ENCODE data around the gene MARK4. TPM values are rescaled to one million over a fixed set of nuclear protein-coding genes. Genes with fewer than 3 reads are reported as not detected.
"Not testable (repeated sequence)": the region's sequence is repeated elsewhere in the genome, so short reads cannot be mapped to it uniquely, and the experiment has no call there.

Gene MARK4
- polyA plus RNA-seq, 2 donors, result 11.9 to 15.9 TPM

- H3K27ac ChIP-seq (ENCODE audit: low read depth in 2 of 2, low read length in 1 of 2), result no peak overlapping the region
- H3K4me1 ChIP-seq (ENCODE audit: control insufficient read depth in 2 of 2, insufficient read depth in 2 of 2, low read length in 1 of 2), result no peaks in the 10 kb centered on the region
- WGBS, 2 donors, result 88 to 91% methylated on average over 19 of the region's 19 CpGs
Measured at GRCh38 chr19:45307361-45307760, 56.3 kb downstream of the MARK4 start.

GRCh38 chr19:45309322-45309721, 58.3 kb downstream of the MARK4 start:
- H3K27me3 ChIP-seq (ENCODE audit: control insufficient read depth in 1 of 2, insufficient read depth in 2 of 2, low read length in 2 of 2); H3K27ac ChIP-seq (ENCODE audit: low read depth in 2 of 2, low read length in 1 of 2); H3K36me3 ChIP-seq (ENCODE audit: control insufficient read depth in 2 of 2, insufficient read depth in 2 of 2, low read length in 1 of 2); H3K4me3 ChIP-seq (ENCODE audit: low read depth in 1 of 2, low read length in 2 of 2); H3K4me1 ChIP-seq (ENCODE audit: control insufficient read depth in 2 of 2, insufficient read depth in 2 of 2, low read length in 1 of 2); H3K9me3 ChIP-seq (ENCODE audit: control insufficient read depth in 2 of 2, insufficient read depth in 1 of 2, low read depth in 1 of 2, low read length in 1 of 2): not testable (repeated sequence)
- 92 to 95% methylated on average over 8 of the region's 8 CpGs for WGBS, 2 donors

More at GRCh38 chr19:45307361-45307760, 56.3 kb downstream of the MARK4 start:
- Histone ChIP-seq H3K36me3 (ENCODE audit: control insufficient read depth in 2 of 2, insufficient read depth in 2 of 2, low read length in 1 of 2) (no peaks in the 10 kb centered on the region), H3K9me3 (ENCODE audit: control insufficient read depth in 2 of 2, insufficient read depth in 1 of 2, low read depth in 1 of 2, low read length in 1 of 2) (no peaks in the 10 kb centered on the region), H3K4me3 (ENCODE audit: low read depth in 1 of 2, low read length in 2 of 2) (no peak overlapping the region), H3K27me3 (ENCODE audit: control insufficient read depth in 1 of 2, insufficient read depth in 2 of 2, low read length in 2 of 2) (no peaks in the 10 kb centered on the region)

GRCh38 chr19:45311621-45312020, 60.5 kb downstream of the MARK4 start:
- Histone ChIP-seq H3K4me1 (ENCODE audit: control insufficient read depth in 2 of 2, insufficient read depth in 2 of 2, low read length in 1 of 2) (no peaks in the 10 kb centered on the region), H3K9me3 (ENCODE audit: control insufficient read depth in 2 of 2, insufficient read depth in 1 of 2, low read depth in 1 of 2, low read length in 1 of 2) (no peaks in the 10 kb centered on the region), H3K27ac (ENCODE audit: low read depth in 2 of 2, low read length in 1 of 2) (no peak overlapping the region), H3K27me3 (ENCODE audit: control insufficient read depth in 1 of 2, insufficient read depth in 2 of 2, low read length in 2 of 2) (peaks cover 0 to 2% of the 10 kb centered on the region in 2 donors), H3K36me3 (ENCODE audit: control insufficient read depth in 2 of 2, insufficient read depth in 2 of 2, low read length in 1 of 2) (no peaks in the 10 kb centered on the region), H3K4me3 (ENCODE audit: low read depth in 1 of 2, low read length in 2 of 2) (no peak overlapping the region)
- WGBS, 2 donors, result 30 to 39% methylated on average over 18 of the region's 18 CpGs

GRCh38 chr19:45312285-45312684, 61.2 kb downstream of the MARK4 start:
- H3K36me3 ChIP-seq (ENCODE audit: control insufficient read depth in 2 of 2, insufficient read depth in 2 of 2, low read length in 1 of 2); H3K9me3 ChIP-seq (ENCODE audit: control insufficient read depth in 2 of 2, insufficient read depth in 1 of 2, low read depth in 1 of 2, low read length in 1 of 2); H3K27me3 ChIP-seq (ENCODE audit: control insufficient read depth in 1 of 2, insufficient read depth in 2 of 2, low read length in 2 of 2); H3K27ac ChIP-seq (ENCODE audit: low read depth in 2 of 2, low read length in 1 of 2); H3K4me3 ChIP-seq (ENCODE audit: low read depth in 1 of 2, low read length in 2 of 2); H3K4me1 ChIP-seq (ENCODE audit: control insufficient read depth in 2 of 2, insufficient read depth in 2 of 2, low read length in 1 of 2): not testable (repeated sequence)
- WGBS, 2 donors, result 84 to 88% methylated on average over 14 of the region's 14 CpGs

DNA sequence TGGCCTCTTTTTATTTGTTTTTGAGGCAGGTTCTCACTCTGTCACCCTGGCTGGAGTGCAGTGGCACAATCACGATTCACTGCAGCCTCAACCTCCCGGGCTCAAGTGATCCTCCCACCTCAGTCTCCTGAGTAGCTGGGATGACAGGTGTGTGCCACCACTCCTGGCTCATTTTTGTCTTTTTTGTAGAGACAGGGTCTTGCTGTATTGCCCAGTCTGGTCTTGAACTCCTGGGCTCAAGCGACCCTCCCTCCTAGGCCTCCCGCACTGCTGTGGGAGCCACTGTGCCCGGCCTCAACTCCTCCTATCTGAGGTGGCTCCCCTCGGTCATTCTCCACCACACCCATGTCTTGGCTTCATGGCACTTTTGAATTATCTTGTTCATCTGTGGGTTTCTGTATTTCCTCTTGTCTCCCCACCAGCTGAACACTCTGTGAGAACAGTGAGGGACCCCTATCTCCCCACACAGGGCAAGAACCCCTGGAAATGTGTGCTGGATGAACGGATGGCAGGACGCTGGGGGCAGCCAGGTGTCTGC, 63.7 kb downstream of the MARK4 start:
- no peaks in the 10 kb centered on the region for H3K36me3 ChIP-seq (ENCODE audit: control insufficient read depth in 2 of 2, insufficient read depth in 2 of 2, low read length in 1 of 2)
- no peaks in the 10 kb centered on the region for H3K4me1 ChIP-seq (ENCODE audit: control insufficient read depth in 2 of 2, insufficient read depth in 2 of 2, low read length in 1 of 2)
- H3K9me3 ChIP-seq (ENCODE audit: control insufficient read depth in 2 of 2, insufficient read depth in 1 of 2, low read depth in 1 of 2, low read length in 1 of 2), result no peaks in the 10 kb centered on the region
- WGBS, 2 donors, result 74 to 81% methylated on average over 8 of the region's 8 CpGs
- no peak overlapping the region for H3K27ac ChIP-seq (ENCODE audit: low read depth in 2 of 2, low read length in 1 of 2)
- no peak overlapping the region for H3K4me3 ChIP-seq (ENCODE audit: low read depth in 1 of 2, low read length in 2 of 2)
- H3K27me3 ChIP-seq (ENCODE audit: control insufficient read depth in 1 of 2, insufficient read depth in 2 of 2, low read length in 2 of 2), result peaks cover 0 to 2% of the 10 kb centered on the region in 2 donors

DNA sequence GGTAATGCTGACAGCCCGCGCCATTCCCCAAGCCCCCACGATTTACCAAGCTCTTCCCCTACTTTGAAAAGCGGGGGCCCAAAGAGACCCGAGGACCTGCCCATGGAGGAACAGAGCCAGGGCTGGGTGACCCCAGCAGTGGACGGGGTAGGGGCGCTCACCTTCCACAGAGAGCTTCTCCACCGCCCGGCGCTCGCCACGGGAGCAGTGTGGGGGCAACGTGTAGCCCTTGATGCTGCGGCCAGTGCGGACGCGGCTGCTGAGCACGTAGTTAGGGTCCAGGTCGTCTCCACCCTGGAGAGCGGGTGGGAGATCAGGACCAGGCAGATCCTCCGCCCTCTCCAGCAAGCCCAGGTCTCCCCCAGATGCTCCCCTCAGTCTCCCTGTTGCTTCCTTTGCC, 64.2 kb downstream of the MARK4 start:
- H3K4me3 ChIP-seq (ENCODE audit: low read depth in 1 of 2, low read length in 2 of 2), result no peak overlapping the region
- H3K9me3 ChIP-seq (ENCODE audit: control insufficient read depth in 2 of 2, insufficient read depth in 1 of 2, low read depth in 1 of 2, low read length in 1 of 2), result no peaks in the 10 kb centered on the region
- 65 to 69% methylated on average over 21 of the region's 21 CpGs for WGBS, 2 donors
- H3K4me1 ChIP-seq (ENCODE audit: control insufficient read depth in 2 of 2, insufficient read depth in 2 of 2, low read length in 1 of 2), result no peaks in the 10 kb centered on the region
- no peak overlapping the region for H3K27ac ChIP-seq (ENCODE audit: low read depth in 2 of 2, low read length in 1 of 2)
- no peaks in the 10 kb centered on the region for H3K36me3 ChIP-seq (ENCODE audit: control insufficient read depth in 2 of 2, insufficient read depth in 2 of 2, low read length in 1 of 2)
- peaks cover 0 to 2% of the 10 kb centered on the region in 2 donors for H3K27me3 ChIP-seq (ENCODE audit: control insufficient read depth in 1 of 2, insufficient read depth in 2 of 2, low read length in 2 of 2)

DNA sequence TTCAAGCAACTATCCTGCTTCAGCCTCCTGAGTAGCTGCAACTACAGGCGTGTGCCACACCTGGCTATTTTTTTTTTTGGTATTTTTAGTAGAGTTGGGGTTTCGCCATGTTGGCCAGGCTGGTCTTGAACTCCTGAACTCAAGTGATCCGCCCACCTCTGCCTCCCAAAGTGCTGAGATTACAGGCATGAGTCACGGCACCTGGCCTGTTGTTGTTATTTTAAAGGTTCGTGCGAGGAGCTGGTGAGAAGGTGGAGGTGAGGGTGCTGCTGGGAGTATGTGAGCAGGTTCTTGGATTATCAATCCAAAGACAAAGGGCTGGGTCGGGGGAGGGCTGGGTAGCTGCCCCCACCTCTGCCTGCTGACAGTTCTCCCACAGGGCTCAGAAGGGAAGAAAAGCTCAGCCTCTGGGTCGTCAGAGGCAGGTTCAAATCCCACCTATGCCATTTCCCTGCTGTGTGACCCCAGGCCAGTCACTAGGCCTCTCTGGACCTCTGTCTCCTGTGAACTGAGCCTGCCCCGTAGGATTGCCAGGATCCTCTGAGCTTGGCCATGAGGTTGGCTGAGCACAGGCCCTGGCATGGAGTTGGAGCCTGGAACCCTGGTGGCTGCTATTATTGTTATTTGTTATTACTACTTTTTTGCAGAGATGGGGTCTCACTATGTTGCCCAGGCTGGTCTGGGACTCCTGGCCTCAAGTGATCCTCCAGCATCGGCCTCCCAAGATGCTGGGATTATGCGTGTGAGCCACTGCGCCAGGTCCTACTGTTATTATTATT, 70.1 kb downstream of the MARK4 start:
- Histone ChIP-seq H3K4me3 (ENCODE audit: low read depth in 1 of 2, low read length in 2 of 2) (no peak overlapping the region), H3K27me3 (ENCODE audit: control insufficient read depth in 1 of 2, insufficient read depth in 2 of 2, low read length in 2 of 2) (no peaks in the 10 kb centered on the region), H3K27ac (ENCODE audit: low read depth in 2 of 2, low read length in 1 of 2) (no peak overlapping the region), H3K9me3 (ENCODE audit: control insufficient read depth in 2 of 2, insufficient read depth in 1 of 2, low read depth in 1 of 2, low read length in 1 of 2) (peaks cover 0 to 3% of the 10 kb centered on the region in 2 donors), H3K36me3 (ENCODE audit: control insufficient read depth in 2 of 2, insufficient read depth in 2 of 2, low read length in 1 of 2) (peaks cover 0 to 3% of the 10 kb centered on the region in 2 donors), H3K4me1 (ENCODE audit: control insufficient read depth in 2 of 2, insufficient read depth in 2 of 2, low read length in 1 of 2) (peaks cover 0 to 2% of the 10 kb centered on the region in 2 donors)
- 67 to 71% methylated on average over 12 of the region's 12 CpGs for WGBS, 2 donors

GRCh38 chr19:45321848-45322247, 70.8 kb downstream of the MARK4 start:
- 48 to 49% methylated on average over 3 to 7 of the region's 7 CpGs for whole genome bisulfite sequencing, 2 donors
- peaks cover 0 to 3% of the 10 kb centered on the region in 2 donors for H3K36me3 ChIP-seq (ENCODE audit: control insufficient read depth in 2 of 2, insufficient read depth in 2 of 2, low read length in 1 of 2)
- H3K27me3 ChIP-seq (ENCODE audit: control insufficient read depth in 1 of 2, insufficient read depth in 2 of 2, low read length in 2 of 2), result no peaks in the 10 kb centered on the region
- H3K9me3 ChIP-seq (ENCODE audit: control insufficient read depth in 2 of 2, insufficient read depth in 1 of 2, low read depth in 1 of 2, low read length in 1 of 2), result peaks cover 0 to 3% of the 10 kb centered on the region in 2 donors
- H3K4me1 ChIP-seq (ENCODE audit: control insufficient read depth in 2 of 2, insufficient read depth in 2 of 2, low read length in 1 of 2), result peaks cover 0 to 5% of the 10 kb centered on the region in 2 donors
- no peak overlapping the region for H3K27ac ChIP-seq (ENCODE audit: low read depth in 2 of 2, low read length in 1 of 2)
- H3K4me3 ChIP-seq (ENCODE audit: low read depth in 1 of 2, low read length in 2 of 2), result no peak overlapping the region

DNA sequence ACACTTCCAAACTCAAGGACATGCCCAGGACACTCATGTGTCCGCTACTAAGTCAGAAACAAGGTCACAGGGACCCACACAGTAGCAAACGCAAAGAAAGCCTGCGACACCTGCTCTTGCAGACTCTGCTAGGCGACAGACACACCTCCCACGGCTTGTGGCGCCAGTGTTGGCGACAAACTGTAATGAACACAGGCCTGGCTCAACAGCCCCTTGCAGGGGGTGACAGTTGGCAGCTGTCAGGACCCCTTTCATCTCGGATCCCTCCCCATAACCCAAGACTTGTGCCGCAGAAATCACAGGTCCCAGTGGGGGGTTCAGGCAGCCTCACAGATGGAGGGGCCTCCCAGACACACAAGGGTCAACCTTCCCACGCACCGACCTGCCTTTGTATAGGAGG, 71.2 kb downstream of the MARK4 start:
- Histone ChIP-seq H3K4me1 (ENCODE audit: control insufficient read depth in 2 of 2, insufficient read depth in 2 of 2, low read length in 1 of 2) (peaks cover 0 to 5% of the 10 kb centered on the region in 2 donors), H3K27ac (ENCODE audit: low read depth in 2 of 2, low read length in 1 of 2) (no peak overlapping the region), H3K27me3 (ENCODE audit: control insufficient read depth in 1 of 2, insufficient read depth in 2 of 2, low read length in 2 of 2) (no peaks in the 10 kb centered on the region), H3K36me3 (ENCODE audit: control insufficient read depth in 2 of 2, insufficient read depth in 2 of 2, low read length in 1 of 2) (peaks cover 0 to 3% of the 10 kb centered on the region in 2 donors), H3K4me3 (ENCODE audit: low read depth in 1 of 2, low read length in 2 of 2) (no peak overlapping the region), H3K9me3 (ENCODE audit: control insufficient read depth in 2 of 2, insufficient read depth in 1 of 2, low read depth in 1 of 2, low read length in 1 of 2) (peaks cover 0 to 3% of the 10 kb centered on the region in 2 donors)
- 46 to 47% methylated on average over 11 of the region's 11 CpGs for WGBS, 2 donors

All from esophagus (tissue), 2 donors.